ENCODE measurements around the gene APBB2.
A peak's percentile ranks its signal among the peaks of the same experiment; 100 is the strongest.

The APBB2 gene

GRCh38 chr4:40800064-40800463 lies 414.3 kb downstream of the APBB2 start:
- no peaks in the 10 kb centered on the region for H3K27me3 Mint-ChIP-seq
- no peak overlapping the region for H3K4me3 Mint-ChIP-seq
- no peaks in the 10 kb centered on the region for H3K9me3 Mint-ChIP-seq
- peaks cover 7% of the 10 kb centered on the region for H3K4me1 Mint-ChIP-seq (ENCODE audit: low read depth)
- intact Hi-C loops (cut with micrococcal nuclease): no loop called here
- H3K27ac Mint-ChIP-seq: no peak overlapping the region
- H3K36me3 Mint-ChIP-seq (ENCODE audit: low read depth): no peaks in the 10 kb centered on the region

GRCh38 chr4:40789771-40790170 lies 424.6 kb downstream of the APBB2 start:
- Mint-ChIP-seq H3K27me3 (peaks cover 2% of the 10 kb centered on the region), H3K27ac (peak overlapping the region; percentile 80), H3K4me1 (ENCODE audit: low read depth) (peaks cover 30% of the 10 kb centered on the region), H3K36me3 (ENCODE audit: low read depth) (no peaks in the 10 kb centered on the region), H3K9me3 (no peaks in the 10 kb centered on the region), H3K4me3 (no peak overlapping the region)
- intact Hi-C loops (cut with micrococcal nuclease): loop anchor here (10.0 kb wide), 1 partner anchor 45 kb away; the partner anchor contains the start of gene NSUN7

GRCh38 chr4:40789031-40789430 lies 425.3 kb downstream of the APBB2 start:
- H3K27me3 Mint-ChIP-seq: peaks cover 2% of the 10 kb centered on the region
- peak overlapping the region; percentile 80 for H3K27ac Mint-ChIP-seq
- no peak overlapping the region for H3K4me3 Mint-ChIP-seq
- H3K36me3 Mint-ChIP-seq (ENCODE audit: low read depth): no peaks in the 10 kb centered on the region
- H3K9me3 Mint-ChIP-seq: no peaks in the 10 kb centered on the region
- peaks cover 30% of the 10 kb centered on the region for H3K4me1 Mint-ChIP-seq (ENCODE audit: low read depth)
- intact Hi-C loops (cut with micrococcal nuclease): no loop called here

GRCh38 chr4:40788331-40788730 lies 426.0 kb downstream of the APBB2 start:
- no peak overlapping the region for H3K4me3 Mint-ChIP-seq
- H3K27ac Mint-ChIP-seq: peak overlapping the region; percentile 80
- H3K4me1 Mint-ChIP-seq (ENCODE audit: low read depth): peaks cover 30% of the 10 kb centered on the region
- intact Hi-C loops (cut with micrococcal nuclease): no loop called here
- no peaks in the 10 kb centered on the region for H3K36me3 Mint-ChIP-seq (ENCODE audit: low read depth)
- no peaks in the 10 kb centered on the region for H3K9me3 Mint-ChIP-seq
- peaks cover 2% of the 10 kb centered on the region for H3K27me3 Mint-ChIP-seq

GRCh38 chr4:40785727-40786126 lies 428.6 kb downstream of the APBB2 start:
- Mint-ChIP-seq H3K27ac (no peak overlapping the region), H3K9me3 (no peaks in the 10 kb centered on the region), H3K27me3 (peaks cover 2% of the 10 kb centered on the region), H3K36me3 (ENCODE audit: low read depth) (no peaks in the 10 kb centered on the region), H3K4me3 (no peak overlapping the region), H3K4me1 (ENCODE audit: low read depth) (peaks cover 36% of the 10 kb centered on the region)
- intact Hi-C loops (cut with micrococcal nuclease): no loop called here

- Mint-ChIP-seq H3K9me3 (peaks cover 5% of the 10 kb centered on the region), H3K27ac (peak overlapping the region; percentile 69), H3K36me3 (ENCODE audit: low read depth) (no peaks in the 10 kb centered on the region), H3K4me1 (ENCODE audit: low read depth) (peaks cover 15% of the 10 kb centered on the region), H3K4me3 (no peak overlapping the region), H3K27me3 (peaks cover 2% of the 10 kb centered on the region)
- intact Hi-C loops (cut with micrococcal nuclease): loop anchor here (5.0 kb wide), 1 partner anchor 59 kb away; no protein-coding TSS in a partner anchor
Observed at GRCh38 chr4:40782876-40783275, 431.5 kb downstream of the APBB2 start.

- no peak overlapping the region for H3K27ac Mint-ChIP-seq
- no peaks in the 10 kb centered on the region for H3K27me3 Mint-ChIP-seq
- H3K9me3 Mint-ChIP-seq: peaks cover 9% of the 10 kb centered on the region
- H3K4me3 Mint-ChIP-seq: no peak overlapping the region
- intact Hi-C loops (cut with micrococcal nuclease): no loop called here
- H3K4me1 Mint-ChIP-seq (ENCODE audit: low read depth): peaks cover 11% of the 10 kb centered on the region
- no peaks in the 10 kb centered on the region for H3K36me3 Mint-ChIP-seq (ENCODE audit: low read depth)
Observed at GRCh38 chr4:40778090-40778489, 436.3 kb downstream of the APBB2 start.

- H3K36me3 Mint-ChIP-seq (ENCODE audit: low read depth): no peaks in the 10 kb centered on the region
- intact Hi-C loops (cut with micrococcal nuclease): no loop called here
Observed at GRCh38 chr4:40769266-40769665, 445.1 kb downstream of the APBB2 start.

GRCh38 chr4:40763228-40763716 lies 451.1 kb downstream of the APBB2 start:
- no peaks in the 10 kb centered on the region for H3K36me3 Mint-ChIP-seq (ENCODE audit: low read depth)
- intact Hi-C loops (cut with micrococcal nuclease): no loop called here
- no peak overlapping the region for H3K4me3 Mint-ChIP-seq
- peaks cover 9% of the 10 kb centered on the region for H3K4me1 Mint-ChIP-seq (ENCODE audit: low read depth)
- H3K27me3 Mint-ChIP-seq: no peaks in the 10 kb centered on the region
- no peak overlapping the region for H3K27ac Mint-ChIP-seq
- no peaks in the 10 kb centered on the region for H3K9me3 Mint-ChIP-seq

More at GRCh38 chr4:40769266-40769665, 445.1 kb downstream of the APBB2 start:
- Mint-ChIP-seq H3K9me3 (no peaks in the 10 kb centered on the region), H3K4me3 (no peak overlapping the region), H3K4me1 (ENCODE audit: low read depth) (no peaks in the 10 kb centered on the region), H3K27me3 (peaks cover 2% of the 10 kb centered on the region), H3K27ac (no peak overlapping the region)
